ENCODE data around the gene SH3BP1.

GRCh38 chr22:37636949-37637273, 2.6 kb upstream of the SH3BP1 start:
- no peak for TF ChIP-seq POLR2AphosphoS5 (IDR thresholded peaks at IDR 0.05; ENCODE audit: low read depth, low read length)
- no peak for TF ChIP-seq POLR2A (IDR thresholded peaks at IDR 0.05; ENCODE audit: low read depth, low read length)

All from GM12892 (cell line).